Neural progenitor cell (in vitro differentiated cells): ENCODE measurements around the gene KRTAP1-4. TPM values are rescaled to one million over a fixed set of nuclear protein-coding genes. Genes with fewer than 3 reads are reported as not detected.

Experiments used
- DNase-seq: peaks from one replicate; pipeline ENCODE4 v3.0.0-alpha.2; 2016; ENCODE audit warnings: low spot score
- H2AFZ ChIP-seq: fragments of 200-600 bp; sonication (generic); replicated peaks from 2 replicates; pipeline ENCODE4 v1.6.1; 2016; ENCODE audit warnings: antibody characterized with exemption
- H3F3A ChIP-seq: fragments of 200-600 bp; sonication (generic); 2 replicates; pipeline ENCODE4 v1.6.1; 2016; ENCODE audit warnings: antibody characterized with exemption, low read depth
- H3K27ac ChIP-seq: fragments of 200-600 bp; sonication (generic); 2 replicates; pipeline ENCODE4 v1.5.1; 2016; ENCODE audit warnings: mild to moderate bottlenecking
- H3K27me3 ChIP-seq: fragments of 200-600 bp; sonication (generic); 2 replicates; pipeline ENCODE4 v1.6.1; 2016; ENCODE audit warnings: mild to moderate bottlenecking, moderate library complexity
- H3K36me3 ChIP-seq: fragments of 200-600 bp; sonication (generic); 2 replicates; pipeline ENCODE4 v1.5.1; 2016
- H3K4me1 ChIP-seq: fragments of 200-600 bp; sonication (generic); 2 replicates; pipeline ENCODE4 v1.6.1; 2016; ENCODE audit warnings: mixed run types
- H3K4me2 ChIP-seq: fragments of 200-600 bp; sonication (generic); 2 replicates; pipeline ENCODE4 v1.6.1; 2016
- H3K4me3 ChIP-seq: fragments of 200-600 bp; sonication (generic); 2 replicates; pipeline ENCODE4 v1.5.1; 2016
- H3K79me2 ChIP-seq: fragments of 200-600 bp; sonication (generic); 2 replicates; pipeline ENCODE4 v1.6.1; 2016; ENCODE audit warnings: low read depth
- H3K9ac ChIP-seq: fragments of 200-600 bp; sonication (generic); 2 replicates; pipeline ENCODE4 v1.6.1; 2016
- H3K9me3 ChIP-seq: fragments of 200-600 bp; sonication (generic); 2 replicates; pipeline ENCODE4 v1.5.1; 2016; ENCODE audit warnings: low read depth
- H4K20me1 ChIP-seq: fragments of 200-600 bp; sonication (generic); 2 replicates; pipeline ENCODE4 v1.6.1; 2016; ENCODE audit warnings: low read depth
- H3K27ac Mint-ChIP-seq: 3 replicates; pipeline ENCODE4 v1.8.0; 2021; ENCODE audit warnings: mixed read lengths
- H3K27me3 Mint-ChIP-seq: 2 replicates; pipeline ENCODE4 v1.8.0; 2022; ENCODE audit warnings: low read depth, mild to moderate bottlenecking, inconsistent platforms, moderate library complexity, mixed read lengths; ENCODE audit not compliant: insufficient read depth
- H3K36me3 Mint-ChIP-seq: 3 replicates; pipeline ENCODE4 v1.8.0; 2021; ENCODE audit warnings: mixed read lengths
- H3K4me1 Mint-ChIP-seq: 3 replicates; pipeline ENCODE4 v1.8.0; 2021; ENCODE audit warnings: mixed read lengths
- H3K4me3 Mint-ChIP-seq: 3 replicates; pipeline ENCODE4 v1.8.0; 2021; ENCODE audit warnings: mild to moderate bottlenecking, moderate library complexity, mixed read lengths
- H3K9me3 Mint-ChIP-seq: 3 replicates; pipeline ENCODE4 v1.8.0; 2020; ENCODE audit warnings: mixed read lengths
- CTCF ChIP-seq: fragments of 200-600 bp; sonication (generic); IDR thresholded peaks from 2 replicates; pipeline ENCODE4 v1.5.1; 2017; ENCODE audit warnings: antibody characterized with exemption, mild to moderate bottlenecking
- EZH2 ChIP-seq: fragments of 200-600 bp; sonication (generic); IDR thresholded peaks from 2 replicates; pipeline ENCODE4 v1.6.1; 2017; ENCODE audit warnings: antibody characterized with exemption, mild to moderate bottlenecking, moderate library complexity
- EZH2phosphoT487 ChIP-seq: fragments of 200-600 bp; sonication (generic); IDR thresholded peaks from 2 replicates; pipeline ENCODE4 v1.6.1; 2017; ENCODE audit warnings: antibody characterized with exemption
- total RNA-seq: library from RNA; depleted of rRNA; stranded (reverse); fragments of >200 nt; gene quantifications from 2 replicates; pipeline ENCODE4 v1.2.3, GENCODE V29; 2015; ENCODE audit warnings: low replicate concordance

KRTAP1-4 gene
- total RNA-seq, 1 donor from 2014 or later: not detected

GRCh38 chr17:41010441-41010840 lies 19.6 kb downstream of the KRTAP1-4 start:
- H3K27me3 Mint-ChIP-seq: no peaks in the 10 kb centered on the region
- TF ChIP-seq EZH2phosphoT487 (no peak), CTCF (no peak), EZH2 (no peak)
- no peak for DNase-seq

GRCh38 chr17:41009936-41010335 lies 20.1 kb downstream of the KRTAP1-4 start:
- Mint-ChIP-seq H3K27me3 (no peaks in the 10 kb centered on the region), H3K4me1 (peaks cover 6% of the 10 kb centered on the region), H3K9me3 (no peaks in the 10 kb centered on the region), H3K4me3 (no peak overlapping the region), H3K36me3 (no peaks in the 10 kb centered on the region), H3K27ac (no peak overlapping the region)
- Histone ChIP-seq H3K9ac (no peak overlapping the region), H3K27me3 (no peaks in the 10 kb centered on the region), H3K4me2 (no peak overlapping the region), H3K36me3 (no peaks in the 10 kb centered on the region), H3K79me2 (no peaks in the 10 kb centered on the region), H3K27ac (no peak overlapping the region), H3K4me3 (no peak overlapping the region), H3F3A (no peaks in the 10 kb centered on the region), H4K20me1 (no peaks in the 10 kb centered on the region), H2AFZ (peak overlapping the region; percentile 8), H3K9me3 (no peaks in the 10 kb centered on the region), H3K4me1 (peaks cover 18% of the 10 kb centered on the region)
- TF ChIP-seq EZH2phosphoT487 (no peak), EZH2 (no peak), CTCF (no peak)
- DNase-seq: no peak

More at GRCh38 chr17:41010441-41010840, 19.6 kb downstream of the KRTAP1-4 start:
- H3K4me3 ChIP-seq: no peak overlapping the region
- Mint-ChIP-seq H3K4me3 (no peak overlapping the region), H3K9me3 (no peaks in the 10 kb centered on the region), H3K36me3 (no peaks in the 10 kb centered on the region), H3K27ac (no peak overlapping the region), H3K4me1 (peaks cover 6% of the 10 kb centered on the region)
- H4K20me1 ChIP-seq: no peaks in the 10 kb centered on the region
- H3K4me2 ChIP-seq: no peak overlapping the region
- no peak overlapping the region for H3K27ac ChIP-seq
- H3K9ac ChIP-seq: no peak overlapping the region
- no peaks in the 10 kb centered on the region for H3F3A ChIP-seq
- H3K4me1 ChIP-seq: peaks cover 18% of the 10 kb centered on the region
- H3K79me2 ChIP-seq: no peaks in the 10 kb centered on the region
- H3K36me3 ChIP-seq: no peaks in the 10 kb centered on the region
- H2AFZ ChIP-seq: no peak overlapping the region
- no peaks in the 10 kb centered on the region for H3K9me3 ChIP-seq
- H3K27me3 ChIP-seq: no peaks in the 10 kb centered on the region

GRCh38 chr17:41009301-41009760 lies 20.7 kb downstream of the KRTAP1-4 start:
- TF ChIP-seq CTCF (no peak), EZH2phosphoT487 (no peak), EZH2 (no peak)
- no peak overlapping the region for H3K27ac Mint-ChIP-seq

More at GRCh38 chr17:41009301-41009760, 20.7 kb downstream of the KRTAP1-4 start:
- Mint-ChIP-seq H3K27me3 (no peaks in the 10 kb centered on the region), H3K36me3 (no peaks in the 10 kb centered on the region), H3K9me3 (no peaks in the 10 kb centered on the region), H3K4me3 (no peak overlapping the region), H3K4me1 (peaks cover 6% of the 10 kb centered on the region)
- Histone ChIP-seq H3K4me2 (peak overlapping the region; percentile 28), H3K9ac (no peak overlapping the region), H3F3A (no peaks in the 10 kb centered on the region), H3K9me3 (no peaks in the 10 kb centered on the region), H3K79me2 (no peaks in the 10 kb centered on the region), H3K27ac (no peak overlapping the region), H2AFZ (peak overlapping the region; percentile 8), H3K36me3 (no peaks in the 10 kb centered on the region), H3K27me3 (no peaks in the 10 kb centered on the region), H3K4me3 (no peak overlapping the region), H3K4me1 (peaks cover 18% of the 10 kb centered on the region), H4K20me1 (no peaks in the 10 kb centered on the region)
- DNase-seq: peak; percentile 56
